T-cell (primary cell): Measurements from ENCODE around the gene DCPS. TPM values are rescaled to one million over a fixed set of nuclear protein-coding genes. Genes with fewer than 3 reads are reported as not detected.
"Not testable (repeated sequence)": the region's sequence is repeated elsewhere in the genome, so short reads cannot be mapped to it uniquely, and the experiment has no call there.

Experiments
- ATAC-seq, 4 experiments: fragments of 200-7000 bp in 3 of 4; fragments of 150-1000 bp in 1 of 4; cut with Tn5 transposase; replicated peaks in 1 of 4; 1 replicate in 3 of 4; 2 replicates in 1 of 4; pipeline ENCODE4 v1.10.0; 2021; ENCODE audit warnings: moderate library complexity in 3 of 4, mild to moderate bottlenecking in 2 of 4, moderate number of reproducible peaks in 1 of 4
- CTCF ChIA-PET, 2 donors: fragments of 300-600 bp; sonication (Branson Sonifier 250); formaldehyde crosslinking; loops; one replicate each; lab custom pipeline; 2022; ENCODE audit warnings: antibody characterized with exemption in 2 of 2; lab: Charles Lee
- POLR2A ChIA-PET, 2 donors: fragments of 300-600 bp; sonication (Branson Sonifier 250); formaldehyde crosslinking; loops; one replicate each; lab custom pipeline; 2022; ENCODE audit warnings: antibody characterized with exemption in 2 of 2; lab: Charles Lee
- DNase-seq, 35 experiments: peaks; one replicate each; pipeline versions ENCODE4 v3.0.0 to v3.0.0-alpha.2; 2013 to 2023
- H3K27ac ChIP-seq: one replicate; pipeline ENCODE4 v1.5.1; 2013; ENCODE audit warnings: low read length
- H3K27me3 ChIP-seq, 2 experiments: replicated peaks in 1 of 2; 1 replicate in 1 of 2; 2 replicates in 1 of 2; pipeline versions ENCODE4 v1.6.1 to v1.7.0; 2013; ENCODE audit warnings: low read length in 1 of 2, mixed read lengths in 1 of 2; ENCODE audit not compliant: control insufficient read depth in 2 of 2, insufficient read depth in 2 of 2; ENCODE audit errors: extremely low read depth in 1 of 2
- H3K36me3 ChIP-seq, 2 donors: 1 replicate in 1 of 2; 2 replicates in 1 of 2; pipeline versions ENCODE4 v1.6.1 to v1.7.0; 2013; ENCODE audit warnings: low read length in 1 of 2; ENCODE audit not compliant: control insufficient read depth in 2 of 2, insufficient read depth in 1 of 2; ENCODE audit errors: extremely low read depth in 1 of 2
- H3K4me1 ChIP-seq, 2 experiments: 1 replicate in 1 of 2; 2 replicates in 1 of 2; pipeline versions ENCODE4 v1.6.1 to v1.7.0; 2013; ENCODE audit warnings: low read length in 2 of 2, mixed read lengths in 1 of 2; ENCODE audit not compliant: insufficient read depth in 2 of 2, control insufficient read depth in 1 of 2; ENCODE audit errors: extremely low read depth in 1 of 2
- H3K4me3 ChIP-seq, 2 donors: 1 replicate in 1 of 2; 2 replicates in 1 of 2; pipeline versions ENCODE4 v1.5.1 to v1.7.0; 2013; ENCODE audit warnings: mild to moderate bottlenecking in 2 of 2, low read length in 1 of 2, moderate library complexity in 1 of 2; ENCODE audit not compliant: control insufficient read depth in 1 of 2; ENCODE audit errors: extremely low read depth in 1 of 2
- H3K9me3 ChIP-seq: 2 replicates; pipeline ENCODE4 v1.7.0; 2013
- H3K27ac Mint-ChIP-seq, 2 donors: one replicate each; pipeline ENCODE4 v1.8.0; 2020 to 2021; ENCODE audit warnings: mild to moderate bottlenecking in 2 of 2, mixed read lengths in 2 of 2
- H3K27me3 Mint-ChIP-seq, 2 donors: one replicate each; pipeline ENCODE4 v1.8.0; 2021 to 2022; ENCODE audit warnings: mixed read lengths in 2 of 2
- H3K36me3 Mint-ChIP-seq: one replicate; pipeline ENCODE4 v1.8.0; 2021; ENCODE audit warnings: mixed read lengths
- H3K4me1 Mint-ChIP-seq, 3 donors: one replicate each; pipeline ENCODE4 v1.8.0; 2020 to 2022; ENCODE audit warnings: mixed read lengths in 3 of 3, mild to moderate bottlenecking in 1 of 3
- H3K4me3 Mint-ChIP-seq, 3 donors: one replicate each; pipeline ENCODE4 v1.8.0; 2020 to 2022; ENCODE audit warnings: mild to moderate bottlenecking in 3 of 3, mixed read lengths in 3 of 3, moderate library complexity in 3 of 3
- H3K9me3 Mint-ChIP-seq, 3 donors: one replicate each; pipeline ENCODE4 v1.8.0; 2020 to 2022; ENCODE audit warnings: mixed read lengths in 3 of 3
- WGBS: methylation state at CpG from one replicate; pipeline ENCODE4 v1.1.5; 2013; ENCODE audit warnings: missing lambda C conversion rate; ENCODE audit not compliant: insufficient coverage; 5-methylcytosine and 5-hydroxymethylcytosine counted together
- total RNA-seq, 35 experiments: library from RNA in 6 of 35; stranded (reverse) in 6 of 35; fragments of 120-200 nt in 1 of 35; gene quantifications; one replicate each; pipeline versions ENCODE4 v1.2.1 to v1.2.4 and lab custom pipeline; 2013 to 2026

DCPS gene
- total RNA-seq, 5 donors from 2014 or later (not counting 1 experiment from before 2014, with no cell fraction given), result 12.4 to 23.7 (median 19.8) TPM

DNA sequence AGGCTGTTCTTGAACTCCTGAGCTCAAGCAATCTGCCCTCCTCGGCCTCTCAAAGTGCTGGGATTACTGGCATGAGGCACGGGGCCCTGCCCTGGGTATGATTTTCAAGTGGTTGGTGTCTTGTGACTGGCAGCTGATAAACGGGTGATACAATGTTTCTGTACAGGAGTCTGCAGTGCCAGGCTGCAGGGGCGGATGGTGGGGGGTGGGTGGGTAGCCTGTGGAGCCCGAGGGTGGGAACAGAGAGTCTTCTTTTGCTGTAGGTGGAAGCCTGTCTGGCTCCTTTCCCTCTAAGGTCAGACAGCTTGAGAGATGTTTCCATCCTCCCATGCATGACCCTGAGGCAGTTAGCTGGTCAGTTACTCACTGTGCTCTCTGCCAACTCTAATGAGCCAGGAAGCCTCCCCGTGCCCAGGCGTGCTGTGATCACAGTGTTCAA, 90.8 kb downstream of the DCPS start:
- H3K4me3 Mint-ChIP-seq, H3K9me3 Mint-ChIP-seq, H3K36me3 ChIP-seq, H3K27ac ChIP-seq, H3K4me3 ChIP-seq, H3K9me3 ChIP-seq, H3K4me1 Mint-ChIP-seq, ATAC-seq, H3K4me1 ChIP-seq, H3K27ac Mint-ChIP-seq, H3K27me3 ChIP-seq, DNase-seq, POLR2A ChIA-PET, H3K36me3 Mint-ChIP-seq, CTCF ChIA-PET, H3K27me3 Mint-ChIP-seq: not testable (repeated sequence)
- WGBS, result 83% methylated on average over 1 of the region's 7 CpGs

Other genes starting within 250 kb of the DCPS start
- gene CDON, start 241.2 kb upstream of the DCPS start, total RNA-seq, result 1 to 10 TPM; 1.7 to 5.0 (median 2.7) TPM
- 10 to 100 TPM; 33.8 to 41.5 (median 40.2) TPM for gene RPUSD4, start 92.4 kb upstream of the DCPS start, total RNA-seq
- 10 to 100 TPM in 3 of 5 donors, 1 to 10 TPM in 2; 4.2 to 11.9 (median 11.0) TPM for gene FAM118B, start 92.3 kb upstream of the DCPS start, total RNA-seq
- gene SRPRA, start 35.2 kb upstream of the DCPS start, total RNA-seq, result 100 to 1,000 TPM; 134 to 176 (median 142) TPM
- gene FOXRED1, start 34.9 kb upstream of the DCPS start, total RNA-seq, result 10 to 100 TPM; 32.5 to 38.5 (median 34.5) TPM
- gene TIRAP, start 21.0 kb upstream of the DCPS start, total RNA-seq, result 10 to 100 TPM; 11.3 to 23.4 (median 21.9) TPM
- 1 to 10 TPM; 2.6 to 4.8 (median 3.6) TPM for gene ST3GAL4, start 51.6 kb downstream of the DCPS start, total RNA-seq